Mesenchymal stem cell (in vitro differentiated cells and primary cell): ENCODE measurements around the gene ZNF488. TPM values are rescaled to one million over a fixed set of nuclear protein-coding genes. Genes with fewer than 3 reads are reported as not detected.

ENCODE experiments used
- DNase-seq: peaks from one replicate; pipeline ENCODE4 v3.0.0-alpha.2; 2013
- H2AFZ ChIP-seq: one replicate; pipeline ENCODE4 v1.6.1; 2013; ENCODE audit warnings: low read depth, mild to moderate bottlenecking, control low read depth, inconsistent platforms, low read length, moderate library complexity
- H2AK5ac ChIP-seq: 2 replicates; pipeline ENCODE4 v1.6.1; 2013; ENCODE audit warnings: low read length, moderate library complexity, mild to moderate bottlenecking, inconsistent platforms; ENCODE audit not compliant: severe bottlenecking
- H2BK120ac ChIP-seq: one replicate; pipeline ENCODE4 v1.6.1; 2013; ENCODE audit warnings: low read depth, mild to moderate bottlenecking, inconsistent platforms, low read length, moderate library complexity
- H2BK12ac ChIP-seq, 2 experiments: one replicate each; pipeline ENCODE4 v1.6.1; 2013; ENCODE audit warnings: inconsistent platforms in 2 of 2, low read length in 2 of 2, mild to moderate bottlenecking in 2 of 2, moderate library complexity in 2 of 2, control low read depth in 1 of 2
- H2BK15ac ChIP-seq: one replicate; pipeline ENCODE4 v1.6.1; 2013; ENCODE audit warnings: mild to moderate bottlenecking, low read depth, inconsistent platforms; ENCODE audit not compliant: poor library complexity, severe bottlenecking
- H2BK5ac ChIP-seq: 2 replicates; pipeline ENCODE4 v1.6.1; 2013; ENCODE audit warnings: low read depth, mild to moderate bottlenecking, low read length, control low read depth, inconsistent platforms; ENCODE audit not compliant: poor library complexity, severe bottlenecking
- H3K14ac ChIP-seq, 2 experiments: one replicate each; pipeline ENCODE4 v1.6.1; 2013; ENCODE audit warnings: inconsistent platforms in 2 of 2, low read length in 2 of 2, control low read depth in 1 of 2, mild to moderate bottlenecking in 1 of 2, moderate library complexity in 1 of 2
- H3K18ac ChIP-seq, 2 experiments: one replicate each; pipeline ENCODE4 v1.6.1; 2013; ENCODE audit warnings: inconsistent platforms in 2 of 2, low read length in 2 of 2, control low read depth in 1 of 2, low read depth in 1 of 2, mild to moderate bottlenecking in 1 of 2
- H3K23ac ChIP-seq, 2 experiments: one replicate each; pipeline ENCODE4 v1.6.1; 2013; ENCODE audit warnings: inconsistent platforms in 2 of 2, low read length in 2 of 2, mild to moderate bottlenecking in 2 of 2, moderate library complexity in 2 of 2, control low read depth in 1 of 2
- H3K27ac ChIP-seq: 2 replicates; pipeline ENCODE4 v1.5.1; 2013; ENCODE audit warnings: mild to moderate bottlenecking, moderate library complexity, low read length, control low read depth, inconsistent platforms; ENCODE audit not compliant: poor library complexity, severe bottlenecking
- H3K27me3 ChIP-seq, 2 experiments: 2 replicates each; pipeline versions ENCODE4 v1.6.1 to v1.7.0; 2013; ENCODE audit warnings: low read length in 2 of 2, mild to moderate bottlenecking in 2 of 2, moderate library complexity in 2 of 2, control low read depth in 1 of 2, inconsistent platforms in 1 of 2; ENCODE audit not compliant: control insufficient read depth in 1 of 2, insufficient read depth in 1 of 2
- H3K36me3 ChIP-seq, 2 experiments: 2 replicates each; pipeline versions ENCODE4 v1.6.1 to v1.7.0; 2013; ENCODE audit warnings: low read length in 2 of 2, control low read depth in 1 of 2, inconsistent platforms in 1 of 2, low read depth in 1 of 2, mild to moderate bottlenecking in 1 of 2; ENCODE audit not compliant: insufficient read depth in 2 of 2, control insufficient read depth in 1 of 2
- H3K4ac ChIP-seq, 2 experiments: one replicate each; pipeline ENCODE4 v1.6.1; 2013; ENCODE audit warnings: inconsistent platforms in 2 of 2, low read length in 2 of 2, mild to moderate bottlenecking in 2 of 2, moderate library complexity in 2 of 2, control low read depth in 1 of 2, low read depth in 1 of 2
- H3K4me1 ChIP-seq: 2 replicates; pipeline ENCODE4 v1.6.1; 2013; ENCODE audit warnings: low read depth, low read length, control low read depth; ENCODE audit not compliant: control insufficient read depth, insufficient read depth
- H3K4me2 ChIP-seq: 2 replicates; pipeline ENCODE4 v1.6.1; 2013; ENCODE audit warnings: low read length, mild to moderate bottlenecking, inconsistent platforms; ENCODE audit not compliant: poor library complexity, severe bottlenecking
- H3K4me3 ChIP-seq, 2 experiments: 2 replicates each; pipeline versions ENCODE4 v1.5.1 to v1.7.0; 2013; ENCODE audit warnings: low read length in 2 of 2, mild to moderate bottlenecking in 2 of 2, control low read depth in 1 of 2, low read depth in 1 of 2; ENCODE audit not compliant: insufficient read depth in 1 of 2
- H3K79me1 ChIP-seq: replicated peaks from 2 replicates; pipeline ENCODE4 v1.6.1; 2013; ENCODE audit warnings: mild to moderate bottlenecking, control low read depth, low read length, inconsistent platforms; ENCODE audit not compliant: poor library complexity, severe bottlenecking
- H3K9ac ChIP-seq: 2 replicates; pipeline ENCODE4 v1.7.0; 2013; ENCODE audit warnings: mild to moderate bottlenecking, low read length, moderate library complexity
- H3K9me3 ChIP-seq: 2 replicates; pipeline ENCODE4 v1.7.0; 2013; ENCODE audit warnings: mild to moderate bottlenecking, low read length; ENCODE audit not compliant: control insufficient read depth
- H4K8ac ChIP-seq: one replicate; pipeline ENCODE4 v1.6.1; 2013; ENCODE audit warnings: inconsistent platforms, mild to moderate bottlenecking, low read length, moderate library complexity
- H4K91ac ChIP-seq: one replicate; pipeline ENCODE4 v1.6.1; 2013; ENCODE audit warnings: mild to moderate bottlenecking, low read length, inconsistent platforms
- WGBS: methylation state at CpG from one replicate; pipeline ENCODE4 v1.1.7; 2013; ENCODE audit warnings: mixed read lengths; 5-methylcytosine and 5-hydroxymethylcytosine counted together
- polyA plus RNA-seq, 2 experiments: library from polyadenylated mRNA; stranded (reverse); fragments of 200-250 nt; gene quantifications; one replicate each; pipeline ENCODE4 v1.2.3, GENCODE V29; 2013

Gene ZNF488
- polyA plus RNA-seq (2013, experiment 1 of 2) = 0.17 TPM
- 0.16 TPM for polyA plus RNA-seq (2013, experiment 2 of 2)

- Histone ChIP-seq H3K9ac (peak within 1 kb of the TSS; percentile 80), H2AK5ac (no peak within 1 kb of the TSS), H3K4me3 (peak within 1 kb of the TSS; percentile 80 to 81), H2AFZ (peak within 1 kb of the TSS; percentile 93), H3K23ac (peak within 1 kb of the TSS in 1 of 2 experiments; percentile 61), H3K4me1 (peaks cover 4% of the 10 kb centered on the region), H3K4ac (peak within 1 kb of the TSS in 1 of 2 experiments; percentile 73), H3K27ac (no peak within 1 kb of the TSS), H4K91ac (peak within 1 kb of the TSS; percentile 87), H2BK120ac (peak within 1 kb of the TSS; percentile 92), H3K14ac (peak within 1 kb of the TSS in 1 of 2 experiments; percentile 87), H3K36me3 (no peaks in the 10 kb centered on the region), H3K79me1 (no peaks in the 10 kb centered on the region), H2BK15ac (peak within 1 kb of the TSS; percentile 60), H3K27me3 (peaks cover 0 to 37% of the 10 kb centered on the region in 2 experiments), H2BK5ac (peak within 1 kb of the TSS; percentile 35), H3K9me3 (no peaks in the 10 kb centered on the region), H4K8ac (peak within 1 kb of the TSS; percentile 88), H3K18ac (peak within 1 kb of the TSS; percentile 90 to 95), H3K4me2 (peak within 1 kb of the TSS; percentile 97), H2BK12ac (peak within 1 kb of the TSS in 1 of 2 experiments; percentile 70)
- DNase-seq = peak; percentile 82
- WGBS = under 1% methylated on average over 54 of the region's 75 CpGs
These were observed at the start of gene ZNF488 for GRCh38 chr10:47384148-47384921. Gene ZNF488, minus strand, starts transcription at chr10:47384293. Its CDS starts 15,464 bp downstream, at chr10:47368829.

GRCh38 chr10:47425813-47426419 is 41.8 kb upstream of the ZNF488 start:
- DNase-seq = no peak
- Histone ChIP-seq H3K9ac (no peak overlapping the region), H3K27me3 (no peaks in the 10 kb centered on the region), H4K8ac (no peak overlapping the region), H3K36me3 (no peaks in the 10 kb centered on the region), H3K79me1 (no peaks in the 10 kb centered on the region), H3K9me3 (no peaks in the 10 kb centered on the region), H2AFZ (no peak overlapping the region), H3K4me3 (no peak overlapping the region), H3K23ac (no peak overlapping the region), H3K14ac (no peak overlapping the region), H3K18ac (no peak overlapping the region), H2BK120ac (no peak overlapping the region), H3K4me1 (peaks cover 3% of the 10 kb centered on the region), H4K91ac (no peak overlapping the region), H2AK5ac (no peak overlapping the region), H2BK15ac (no peak overlapping the region), H3K4ac (no peak overlapping the region), H3K4me2 (no peak overlapping the region), H2BK5ac (no peak overlapping the region), H3K27ac (no peak overlapping the region), H2BK12ac (no peak overlapping the region)
- WGBS = 89% methylated on average over 4 of the region's 4 CpGs

GRCh38 chr10:47424231-47424630 is 40.1 kb upstream of the ZNF488 start:
- Histone ChIP-seq H3K4ac (no peak overlapping the region), H4K91ac (no peak overlapping the region)
- 71% methylated on average over 7 of the region's 8 CpGs for WGBS

GRCh38 chr10:47423476-47423875 is 39.4 kb upstream of the ZNF488 start:
- no peak overlapping the region for H2BK15ac ChIP-seq
- H4K91ac ChIP-seq = no peak overlapping the region
- no peak overlapping the region for H3K4ac ChIP-seq
- no peak for DNase-seq
- no peak overlapping the region for H3K14ac ChIP-seq
- no peaks in the 10 kb centered on the region for H3K27me3 ChIP-seq
- no peak overlapping the region for H2BK5ac ChIP-seq
- H4K8ac ChIP-seq = no peak overlapping the region
- H3K18ac ChIP-seq = no peak overlapping the region
- no peak overlapping the region for H3K4me2 ChIP-seq
- H3K4me3 ChIP-seq = no peak overlapping the region
- no peaks in the 10 kb centered on the region for H3K79me1 ChIP-seq
- H3K36me3 ChIP-seq = no peaks in the 10 kb centered on the region
- H3K9ac ChIP-seq = no peak overlapping the region
- H2BK12ac ChIP-seq = no peak overlapping the region
- 78% methylated on average over 2 of the region's 4 CpGs for WGBS
- H2AK5ac ChIP-seq = no peak overlapping the region
- H3K27ac ChIP-seq = no peak overlapping the region
- H2BK120ac ChIP-seq = no peak overlapping the region
- peaks cover 13% of the 10 kb centered on the region for H3K4me1 ChIP-seq
- H3K9me3 ChIP-seq = no peaks in the 10 kb centered on the region
- H3K23ac ChIP-seq = no peak overlapping the region
- H2AFZ ChIP-seq = no peak overlapping the region

More at GRCh38 chr10:47424231-47424630, 40.1 kb upstream of the ZNF488 start:
- Histone ChIP-seq H3K14ac (no peak overlapping the region), H2BK12ac (no peak overlapping the region), H3K36me3 (no peaks in the 10 kb centered on the region), H3K27ac (no peak overlapping the region), H3K18ac (no peak overlapping the region), H2AK5ac (no peak overlapping the region), H2BK15ac (no peak overlapping the region), H3K27me3 (no peaks in the 10 kb centered on the region), H3K23ac (no peak overlapping the region), H3K9ac (no peak overlapping the region), H3K4me3 (no peak overlapping the region), H3K4me2 (no peak overlapping the region), H4K8ac (no peak overlapping the region), H2BK120ac (no peak overlapping the region), H2AFZ (no peak overlapping the region), H3K9me3 (no peaks in the 10 kb centered on the region), H2BK5ac (no peak overlapping the region), H3K4me1 (peaks cover 10% of the 10 kb centered on the region), H3K79me1 (no peaks in the 10 kb centered on the region)
- no peak for DNase-seq
